DND-41 (cell line): Measurements from ENCODE around the gene TREM1.

Experiments
- CTCF ChIP-seq: IDR thresholded peaks from 2 replicates; pipeline ENCODE4 v1.5.1; 2012; ENCODE audit warnings: borderline replicate concordance, low read length, moderate library complexity, mild to moderate bottlenecking; ENCODE audit not compliant: poor library complexity, severe bottlenecking; ENCODE audit errors: extremely low read depth
- EZH2 ChIP-seq: IDR thresholded peaks from 3 replicates; pipeline ENCODE4 v1.6.1; 2012; ENCODE audit warnings: borderline replicate concordance, low read depth, mild to moderate bottlenecking, moderate library complexity, low read length, inconsistent platforms; ENCODE audit not compliant: severe bottlenecking

DNA sequence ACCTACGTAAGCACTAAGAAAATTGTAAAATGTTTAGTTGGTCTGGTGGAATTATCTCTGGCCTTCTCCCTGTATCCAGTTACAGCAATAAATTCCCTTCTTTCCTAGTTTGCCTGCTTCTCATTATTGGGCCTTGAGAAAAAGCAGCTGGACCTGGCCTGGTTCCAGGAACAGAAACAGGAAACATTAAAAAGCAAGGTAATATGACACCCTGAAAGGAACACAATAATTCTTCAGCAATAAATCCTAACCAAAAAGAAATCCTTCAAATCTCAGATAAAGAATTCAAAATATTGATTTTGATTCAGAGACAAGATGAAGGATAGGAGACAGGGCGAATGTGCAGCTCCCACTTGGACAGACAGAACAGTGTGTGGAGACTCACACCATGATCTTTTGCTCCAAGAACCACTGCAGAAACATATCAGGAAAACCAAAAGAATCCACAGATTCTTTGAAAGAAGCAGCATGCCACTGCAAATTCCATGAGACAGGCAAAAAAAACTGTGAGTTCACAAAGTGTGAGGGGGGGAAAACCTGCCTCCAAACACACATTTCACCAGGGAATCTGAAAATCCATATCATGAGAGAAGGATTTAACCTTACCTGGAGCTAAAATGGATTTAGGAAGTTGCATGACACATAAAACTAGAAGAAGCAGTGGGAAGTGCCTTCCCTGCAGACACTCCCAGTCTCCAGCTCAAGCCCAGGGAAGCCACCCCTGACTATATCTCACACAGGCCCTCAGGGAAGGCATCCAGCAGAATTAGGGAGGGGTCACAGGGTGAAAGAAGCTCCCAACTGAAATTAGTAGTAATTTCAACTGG, 28.9 kb downstream of the TREM1 start:
- TF ChIP-seq CTCF (no peak), EZH2 (no peak)
